ENCODE measurements around the gene SPRED1. TPM values are rescaled to one million over a fixed set of nuclear protein-coding genes. Genes with fewer than 3 reads are reported as not detected.
"Not testable (repeated sequence)": the region's sequence is repeated elsewhere in the genome, so short reads cannot be mapped to it uniquely, and the experiment has no call there.

Gene SPRED1
- total RNA-seq, 1 donor from 2014 or later = 0.46 TPM

- Mint-ChIP-seq H3K4me1 (ENCODE audit: low read depth) (no peaks in the 10 kb centered on the region), H3K9me3 (no peaks in the 10 kb centered on the region), H3K36me3 (ENCODE audit: low read depth) (no peaks in the 10 kb centered on the region), H3K4me3 (ENCODE audit: low read depth) (no peak overlapping the region), H3K27ac (no peak overlapping the region), H3K27me3 (ENCODE audit: low read depth) (peaks cover 12% of the 10 kb centered on the region)
- intact Hi-C loops (cut with micrococcal nuclease) = no loop called here
- DNase-seq (ENCODE audit: low spot score) = no peak
These were observed 34.6 kb upstream of the SPRED1 start for GRCh38 chr15:38217788-38218609.

- H3K36me3 Mint-ChIP-seq (ENCODE audit: low read depth) = no peaks in the 10 kb centered on the region
- no peaks in the 10 kb centered on the region for H3K4me1 Mint-ChIP-seq (ENCODE audit: low read depth)
- H3K27ac Mint-ChIP-seq = no peak overlapping the region
- H3K9me3 Mint-ChIP-seq = no peaks in the 10 kb centered on the region
- no peak overlapping the region for H3K4me3 Mint-ChIP-seq (ENCODE audit: low read depth)
- intact Hi-C loops (cut with micrococcal nuclease) = no loop called here
- no peak for DNase-seq (ENCODE audit: low spot score)
- peaks cover 12% of the 10 kb centered on the region for H3K27me3 Mint-ChIP-seq (ENCODE audit: low read depth)
These were observed 31.9 kb upstream of the SPRED1 start for GRCh38 chr15:38220606-38221273.

GRCh38 chr15:38224486-38224885 lies 28.1 kb upstream of the SPRED1 start:
- H3K36me3 Mint-ChIP-seq (ENCODE audit: low read depth) = no peaks in the 10 kb centered on the region
- no peaks in the 10 kb centered on the region for H3K9me3 Mint-ChIP-seq
- H3K4me1 Mint-ChIP-seq (ENCODE audit: low read depth) = no peaks in the 10 kb centered on the region
- no peak overlapping the region for H3K4me3 Mint-ChIP-seq (ENCODE audit: low read depth)
- intact Hi-C loops (cut with micrococcal nuclease) = no loop called here
- DNase-seq (ENCODE audit: low spot score) = no peak
- peaks cover under 1% of the 10 kb centered on the region for H3K27me3 Mint-ChIP-seq (ENCODE audit: low read depth)
- H3K27ac Mint-ChIP-seq = no peak overlapping the region

- intact Hi-C loops (cut with micrococcal nuclease) = no loop called here
- Mint-ChIP-seq H3K4me1 (ENCODE audit: low read depth) (no peaks in the 10 kb centered on the region), H3K27me3 (ENCODE audit: low read depth) (peaks cover 4% of the 10 kb centered on the region), H3K36me3 (ENCODE audit: low read depth) (no peaks in the 10 kb centered on the region), H3K4me3 (ENCODE audit: low read depth) (no peak overlapping the region), H3K9me3 (no peaks in the 10 kb centered on the region), H3K27ac (no peak overlapping the region)
- DNase-seq (ENCODE audit: low spot score) = no peak
These were observed 27.3 kb upstream of the SPRED1 start for GRCh38 chr15:38225381-38225780.

- no peaks in the 10 kb centered on the region for H3K9me3 Mint-ChIP-seq
- H3K4me3 Mint-ChIP-seq (ENCODE audit: low read depth) = no peak overlapping the region
- H3K4me1 Mint-ChIP-seq (ENCODE audit: low read depth) = no peaks in the 10 kb centered on the region
- H3K36me3 Mint-ChIP-seq (ENCODE audit: low read depth) = no peaks in the 10 kb centered on the region
- H3K27ac Mint-ChIP-seq = no peak overlapping the region
- peaks cover 4% of the 10 kb centered on the region for H3K27me3 Mint-ChIP-seq (ENCODE audit: low read depth)
- intact Hi-C loops (cut with micrococcal nuclease) = no loop called here
- DNase-seq (ENCODE audit: low spot score) = no peak
These were observed 25.9 kb upstream of the SPRED1 start for GRCh38 chr15:38226608-38227266.

GRCh38 chr15:38227941-38228340 lies 24.7 kb upstream of the SPRED1 start:
- intact Hi-C loops (cut with micrococcal nuclease) = no loop called here
- Mint-ChIP-seq H3K4me3 (ENCODE audit: low read depth) (no peak overlapping the region), H3K27me3 (ENCODE audit: low read depth) (peaks cover 4% of the 10 kb centered on the region), H3K4me1 (ENCODE audit: low read depth) (no peaks in the 10 kb centered on the region), H3K27ac (no peak overlapping the region), H3K9me3 (no peaks in the 10 kb centered on the region), H3K36me3 (ENCODE audit: low read depth) (no peaks in the 10 kb centered on the region)
- DNase-seq (ENCODE audit: low spot score) = no peak

- H3K27me3 Mint-ChIP-seq (ENCODE audit: low read depth) = peaks cover 4% of the 10 kb centered on the region
- no peaks in the 10 kb centered on the region for H3K36me3 Mint-ChIP-seq (ENCODE audit: low read depth)
- intact Hi-C loops (cut with micrococcal nuclease) = no loop called here
- no peaks in the 10 kb centered on the region for H3K9me3 Mint-ChIP-seq
- no peak overlapping the region for H3K27ac Mint-ChIP-seq
- DNase-seq (ENCODE audit: low spot score) = no peak
- H3K4me1 Mint-ChIP-seq (ENCODE audit: low read depth) = no peaks in the 10 kb centered on the region
- H3K4me3 Mint-ChIP-seq (ENCODE audit: low read depth) = no peak overlapping the region
These were observed 24.0 kb upstream of the SPRED1 start for GRCh38 chr15:38228618-38229017.

GRCh38 chr15:38229705-38230310 lies 22.8 kb upstream of the SPRED1 start:
- Mint-ChIP-seq H3K27ac (no peak overlapping the region), H3K36me3 (ENCODE audit: low read depth) (no peaks in the 10 kb centered on the region), H3K27me3 (ENCODE audit: low read depth) (peaks cover 6% of the 10 kb centered on the region), H3K4me3 (ENCODE audit: low read depth) (no peak overlapping the region), H3K9me3 (no peaks in the 10 kb centered on the region), H3K4me1 (ENCODE audit: low read depth) (no peaks in the 10 kb centered on the region)
- no peak for DNase-seq (ENCODE audit: low spot score)
- intact Hi-C loops (cut with micrococcal nuclease) = no loop called here

- intact Hi-C loops (cut with micrococcal nuclease) = no loop called here
- Mint-ChIP-seq H3K36me3 (ENCODE audit: low read depth) (no peaks in the 10 kb centered on the region), H3K27ac (no peak overlapping the region), H3K9me3 (no peaks in the 10 kb centered on the region), H3K4me3 (ENCODE audit: low read depth) (no peak overlapping the region), H3K4me1 (ENCODE audit: low read depth) (no peaks in the 10 kb centered on the region), H3K27me3 (ENCODE audit: low read depth) (peaks cover 6% of the 10 kb centered on the region)
- no peak for DNase-seq (ENCODE audit: low spot score)
These were observed 21.2 kb upstream of the SPRED1 start for GRCh38 chr15:38231436-38231835.

- H3K36me3 Mint-ChIP-seq (ENCODE audit: low read depth); H3K4me1 Mint-ChIP-seq (ENCODE audit: low read depth); H3K27ac Mint-ChIP-seq; H3K9me3 Mint-ChIP-seq; DNase-seq (ENCODE audit: low spot score); H3K27me3 Mint-ChIP-seq (ENCODE audit: low read depth); H3K4me3 Mint-ChIP-seq (ENCODE audit: low read depth); intact Hi-C loops (cut with micrococcal nuclease): not testable (repeated sequence)
These were observed 15.6 kb upstream of the SPRED1 start for GRCh38 chr15:38237021-38237420.

GRCh38 chr15:38238311-38238710 lies 14.3 kb upstream of the SPRED1 start:
- Mint-ChIP-seq H3K4me3 (ENCODE audit: low read depth) (no peak overlapping the region), H3K27ac (no peak overlapping the region), H3K9me3 (no peaks in the 10 kb centered on the region), H3K27me3 (ENCODE audit: low read depth) (peaks cover 6% of the 10 kb centered on the region), H3K36me3 (ENCODE audit: low read depth) (no peaks in the 10 kb centered on the region), H3K4me1 (ENCODE audit: low read depth) (no peaks in the 10 kb centered on the region)
- intact Hi-C loops (cut with micrococcal nuclease) = no loop called here
- DNase-seq (ENCODE audit: low spot score) = no peak

GRCh38 chr15:38242055-38242454 lies 10.6 kb upstream of the SPRED1 start:
- no peaks in the 10 kb centered on the region for H3K36me3 Mint-ChIP-seq (ENCODE audit: low read depth)
- H3K9me3 Mint-ChIP-seq = no peaks in the 10 kb centered on the region
- no peak for DNase-seq (ENCODE audit: low spot score)
- no peaks in the 10 kb centered on the region for H3K4me1 Mint-ChIP-seq (ENCODE audit: low read depth)
- H3K27me3 Mint-ChIP-seq (ENCODE audit: low read depth) = peaks cover 16% of the 10 kb centered on the region
- intact Hi-C loops (cut with micrococcal nuclease) = no loop called here
- no peak overlapping the region for H3K4me3 Mint-ChIP-seq (ENCODE audit: low read depth)
- no peak overlapping the region for H3K27ac Mint-ChIP-seq

All from activated T-helper 2 cell treated with anti-CD3 and anti-CD28 coated beads, Interferon-gamma antibody, Interleukin-2, Interleukin-4, amounts not matched to agents 10 μg/mL and 5 μg/mL and 100 μg/mL, durations not matched to agents 14 hours and 24 hours and 36 hours (primary cell).